HCT116 (cell line): ENCODE results near the gene LGR6. TPM values are rescaled to one million over a fixed set of nuclear protein-coding genes. Genes with fewer than 3 reads are reported as not detected.

Experiments used
- ATAC-seq: fragments of 200-7000 bp; cut with Tn5 transposase; 2 replicates; pipeline ENCODE4 v1.9.1; 2020; ENCODE audit warnings: mild to moderate bottlenecking, moderate library complexity
- BruUV-seq: library from RNA; stranded (reverse); fragments of 400-500 nt; replicated peaks from 2 replicates; lab custom pipeline; 2021; lab: Mats Ljungman, UMichigan
- CTCF ChIA-PET: fragments of 300-600 bp; sonication (Branson Sonifier 250); formaldehyde crosslinking; loops from one replicate; lab custom pipeline; 2021; ENCODE audit warnings: antibody characterized with exemption; lab: Charles Lee
- POLR2A ChIA-PET: fragments of 300-600, 350-600 bp; sonication (Branson Sonifier 250); formaldehyde crosslinking; loops from one replicate; lab custom pipeline; 2021; ENCODE audit warnings: antibody characterized with exemption; lab: Charles Lee
- RAD21 ChIA-PET, 2 experiments: fragments of 300-600 bp; sonication (Branson Sonifier 250); formaldehyde crosslinking; loops; one replicate each; lab custom pipeline; 2023; ENCODE audit warnings: low total read pairs in 2 of 2; ENCODE audit not compliant: uncharacterized antibody in 2 of 2, unreplicated experiment in 2 of 2, low non-redundant PET in 1 of 2; lab: Charles Lee
- DNase-seq: peaks from one replicate; pipeline ENCODE4 v3.0.0-alpha.2; 2010; ENCODE audit warnings: low read depth, low spot score
- H2AFZ ChIP-seq: fragments of 200-600 bp; shearing (Covaris generic), sonication (generic); 2 replicates; pipeline ENCODE4 v1.6.1; 2017; ENCODE audit warnings: low read depth, mixed run types, mixed read lengths, antibody characterized with exemption, low read length; ENCODE audit not compliant: poor library complexity, severe bottlenecking
- H3K27ac ChIP-seq: 2 replicates; pipeline ENCODE4 v1.5.1; 2012; ENCODE audit warnings: low read depth, low read length
- H3K27me3 ChIP-seq: fragments of 200-600 bp; sonication (generic); 2 replicates; pipeline ENCODE4 v1.6.1; 2016; ENCODE audit warnings: mixed run types, low read length, mixed read lengths; ENCODE audit not compliant: insufficient read depth
- H3K36me3 ChIP-seq, 2 experiments: fragments of 200-500 bp in 1 of 2; fragments of 200-600 bp in 1 of 2; sonication (Bioruptor generic) in 1 of 2; sonication (generic) in 1 of 2; 2 replicates each; pipeline versions ENCODE4 v1.5.1 to v1.6.1; 2014 to 2016; ENCODE audit warnings: low read length in 2 of 2, inconsistent platforms in 1 of 2, mixed read lengths in 1 of 2, mixed run types in 1 of 2; ENCODE audit not compliant: insufficient read depth in 2 of 2, control insufficient read depth in 1 of 2
- H3K4me1 ChIP-seq, 2 experiments: fragments of 200-600 bp in 1 of 2; sonication (generic) in 1 of 2; 2 replicates each; pipeline versions ENCODE4 v1.5.1 to v1.6.1; 2012 to 2017; ENCODE audit warnings: low read length in 2 of 2, inconsistent platforms in 1 of 2, mild to moderate bottlenecking in 1 of 2, mixed read lengths in 1 of 2, mixed run types in 1 of 2, moderate library complexity in 1 of 2; ENCODE audit not compliant: insufficient read depth in 2 of 2, control insufficient read depth in 1 of 2
- H3K4me2 ChIP-seq: fragments of 200-600 bp; sonication (generic); 2 replicates; pipeline ENCODE4 v1.6.1; 2017; ENCODE audit warnings: mixed run types, low read length, mixed read lengths
- H3K4me3 ChIP-seq, 2 experiments: fragments of 200-600 bp in 1 of 2; sonication (generic) in 1 of 2; replicated peaks in 1 of 2; 2 replicates each; pipeline ENCODE4 v1.5.1; 2011 to 2016; ENCODE audit warnings: low read length in 2 of 2, control low read depth in 1 of 2, low read depth in 1 of 2, mild to moderate bottlenecking in 1 of 2, mixed read lengths in 1 of 2, mixed run types in 1 of 2
- H3K79me2 ChIP-seq: fragments of 200-600 bp; sonication (generic); 2 replicates; pipeline ENCODE4 v1.6.1; 2017; ENCODE audit warnings: mild to moderate bottlenecking, mixed run types, low read length, moderate library complexity, mixed read lengths; ENCODE audit not compliant: insufficient read depth
- H3K9ac ChIP-seq: fragments of 200-600 bp; sonication (generic); 2 replicates; pipeline ENCODE4 v1.6.1; 2016; ENCODE audit warnings: low read length, mixed read lengths
- H3K9me2 ChIP-seq: fragments of 200-600 bp; sonication (generic), shearing (Covaris generic); 2 replicates; pipeline ENCODE4 v1.6.1; 2017; ENCODE audit warnings: mixed run types, mild to moderate bottlenecking, moderate library complexity; ENCODE audit not compliant: insufficient read depth
- H3K9me3 ChIP-seq, 2 experiments: fragments of 200-500 bp in 1 of 2; fragments of 200-600 bp in 1 of 2; sonication (Bioruptor generic) in 1 of 2; sonication (generic) in 1 of 2; 2 replicates each; pipeline ENCODE4 v1.6.1; 2014 to 2017; ENCODE audit warnings: low read length in 2 of 2, mixed read lengths in 2 of 2, inconsistent platforms in 1 of 2, low read depth in 1 of 2, mild to moderate bottlenecking in 1 of 2, mixed run types in 1 of 2, moderate library complexity in 1 of 2; ENCODE audit not compliant: control insufficient read depth in 1 of 2, insufficient read depth in 1 of 2
- H4K20me1 ChIP-seq: fragments of 200-600 bp; sonication (generic), shearing (Covaris generic); 2 replicates; pipeline ENCODE4 v1.6.1; 2017; ENCODE audit warnings: mixed run types, mild to moderate bottlenecking, moderate library complexity; ENCODE audit not compliant: insufficient read depth
- EGR1 ChIP-seq: IDR thresholded peaks from 2 replicates; pipeline ENCODE4 v1.6.1; 2012; ENCODE audit warnings: low read depth
- ELF1 ChIP-seq: IDR thresholded peaks from 2 replicates; pipeline ENCODE4 v1.6.1; 2012; ENCODE audit warnings: low read depth, borderline replicate concordance
- EZH2 ChIP-seq: fragments of 200-600 bp; sonication (generic); IDR thresholded peaks from 2 replicates; pipeline ENCODE4 v1.6.1; 2017; ENCODE audit warnings: antibody characterized with exemption, mixed run types
- EZH2phosphoT487 ChIP-seq: fragments of 200-600 bp; IDR thresholded peaks from 2 replicates; pipeline ENCODE4 v1.6.1; 2018; ENCODE audit warnings: antibody characterized with exemption, borderline replicate concordance
- POLR2AphosphoS5 ChIP-seq: IDR thresholded peaks from 2 replicates; pipeline ENCODE4 v1.6.1; 2011; ENCODE audit warnings: mild to moderate bottlenecking, low read depth, low read length, moderate library complexity
- RAD21 ChIP-seq: IDR thresholded peaks from 2 replicates; pipeline ENCODE4 v1.6.1; 2012; ENCODE audit warnings: low read depth, mild to moderate bottlenecking
- SP1 ChIP-seq: IDR thresholded peaks from 2 replicates; pipeline ENCODE4 v1.6.1; 2012; ENCODE audit warnings: low read depth
- intact Hi-C: fragments of 100-400 bp; cut with micrococcal nuclease; formaldehyde crosslinking; loops from 2 replicates; pipeline ENCODE4 v1.10.0; 2022
- total RNA-seq: library from RNA; stranded (reverse); gene quantifications from one replicate; pipeline ENCODE4 v1.2.1, GENCODE V29; 2021; ENCODE audit not compliant: unreplicated experiment
- TF ChIP-seq, protein P1 (sequence below), 3 experiments: fragments of 200-600 bp in 1 of 3; sonication (generic) in 1 of 3; IDR thresholded peaks in 2 of 3; conservative IDR thresholded peaks in 1 of 3; 2 replicates each; pipeline ENCODE4 v1.5.1; 2012 to 2017; ENCODE audit warnings: low read depth in 2 of 3, low read length in 2 of 3, antibody characterized with exemption in 1 of 3, borderline replicate concordance in 1 of 3, control low read depth in 1 of 3, mild to moderate bottlenecking in 1 of 3, mixed read lengths in 1 of 3, mixed run types in 1 of 3, moderate library complexity in 1 of 3; ENCODE audit not compliant: insufficient read depth in 1 of 3
- TF ChIP-seq, protein P2 (sequence below): IDR thresholded peaks from 2 replicates; pipeline ENCODE4 v1.6.1; 2012; ENCODE audit warnings: low read depth

LGR6 gene
- total RNA-seq, 1 experiment from 2014 or later = 0.20 TPM

DNA sequence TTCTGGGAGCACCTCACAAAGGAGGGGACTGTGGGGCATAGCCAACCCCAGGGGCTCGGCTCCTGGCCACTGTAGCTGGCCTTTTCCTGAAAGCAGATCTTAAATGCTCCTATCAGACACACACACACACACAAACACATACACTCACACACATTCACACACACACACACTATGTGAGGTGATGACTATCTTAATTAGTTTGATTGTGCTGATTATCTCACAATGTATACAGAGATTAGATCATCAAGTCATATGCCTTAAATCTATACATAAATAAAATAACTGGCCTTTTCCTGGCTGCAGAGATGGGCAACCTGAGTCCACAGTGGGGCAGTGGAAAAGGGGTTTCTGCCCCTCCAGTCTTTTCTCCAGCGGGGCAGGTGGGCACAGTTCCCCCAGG is 27.1 kb downstream of the LGR6 start:
- no peaks in the 10 kb centered on the region for H3K9me2 ChIP-seq
- no TSS peak for BruUV-seq
- H3K9me3 ChIP-seq = no peaks in the 10 kb centered on the region
- no peaks in the 10 kb centered on the region for H4K20me1 ChIP-seq
- no peaks in the 10 kb centered on the region for H3K36me3 ChIP-seq
- POLR2A ChIA-PET = no interaction called here
- no peak overlapping the region for H3K4me2 ChIP-seq
- no peak overlapping the region for H3K27ac ChIP-seq
- no peak for DNase-seq
- CTCF ChIA-PET = no interaction called here
- peaks cover 53% of the 10 kb centered on the region; the same call in 1 of the 2 replicates for H3K27me3 ChIP-seq
- no peak for TF ChIP-seq EZH2
- TF ChIP-seq, protein P1, sequence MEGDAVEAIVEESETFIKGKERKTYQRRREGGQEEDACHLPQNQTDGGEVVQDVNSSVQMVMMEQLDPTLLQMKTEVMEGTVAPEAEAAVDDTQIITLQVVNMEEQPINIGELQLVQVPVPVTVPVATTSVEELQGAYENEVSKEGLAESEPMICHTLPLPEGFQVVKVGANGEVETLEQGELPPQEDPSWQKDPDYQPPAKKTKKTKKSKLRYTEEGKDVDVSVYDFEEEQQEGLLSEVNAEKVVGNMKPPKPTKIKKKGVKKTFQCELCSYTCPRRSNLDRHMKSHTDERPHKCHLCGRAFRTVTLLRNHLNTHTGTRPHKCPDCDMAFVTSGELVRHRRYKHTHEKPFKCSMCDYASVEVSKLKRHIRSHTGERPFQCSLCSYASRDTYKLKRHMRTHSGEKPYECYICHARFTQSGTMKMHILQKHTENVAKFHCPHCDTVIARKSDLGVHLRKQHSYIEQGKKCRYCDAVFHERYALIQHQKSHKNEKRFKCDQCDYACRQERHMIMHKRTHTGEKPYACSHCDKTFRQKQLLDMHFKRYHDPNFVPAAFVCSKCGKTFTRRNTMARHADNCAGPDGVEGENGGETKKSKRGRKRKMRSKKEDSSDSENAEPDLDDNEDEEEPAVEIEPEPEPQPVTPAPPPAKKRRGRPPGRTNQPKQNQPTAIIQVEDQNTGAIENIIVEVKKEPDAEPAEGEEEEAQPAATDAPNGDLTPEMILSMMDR (IDR thresholded peaks at IDR 0.05 in 2 of 3, conservative IDR thresholded peaks at IDR 0.05 in 1 of 3; ENCODE audit: borderline replicate concordance in 1 of 3, insufficient read depth in 1 of 3, low read depth in 2 of 3, low read length in 2 of 3) = no peak
- TF ChIP-seq SP1 = no peak
- no peak for TF ChIP-seq EGR1
- no peak for TF ChIP-seq ELF1
- TF ChIP-seq, protein P2, sequence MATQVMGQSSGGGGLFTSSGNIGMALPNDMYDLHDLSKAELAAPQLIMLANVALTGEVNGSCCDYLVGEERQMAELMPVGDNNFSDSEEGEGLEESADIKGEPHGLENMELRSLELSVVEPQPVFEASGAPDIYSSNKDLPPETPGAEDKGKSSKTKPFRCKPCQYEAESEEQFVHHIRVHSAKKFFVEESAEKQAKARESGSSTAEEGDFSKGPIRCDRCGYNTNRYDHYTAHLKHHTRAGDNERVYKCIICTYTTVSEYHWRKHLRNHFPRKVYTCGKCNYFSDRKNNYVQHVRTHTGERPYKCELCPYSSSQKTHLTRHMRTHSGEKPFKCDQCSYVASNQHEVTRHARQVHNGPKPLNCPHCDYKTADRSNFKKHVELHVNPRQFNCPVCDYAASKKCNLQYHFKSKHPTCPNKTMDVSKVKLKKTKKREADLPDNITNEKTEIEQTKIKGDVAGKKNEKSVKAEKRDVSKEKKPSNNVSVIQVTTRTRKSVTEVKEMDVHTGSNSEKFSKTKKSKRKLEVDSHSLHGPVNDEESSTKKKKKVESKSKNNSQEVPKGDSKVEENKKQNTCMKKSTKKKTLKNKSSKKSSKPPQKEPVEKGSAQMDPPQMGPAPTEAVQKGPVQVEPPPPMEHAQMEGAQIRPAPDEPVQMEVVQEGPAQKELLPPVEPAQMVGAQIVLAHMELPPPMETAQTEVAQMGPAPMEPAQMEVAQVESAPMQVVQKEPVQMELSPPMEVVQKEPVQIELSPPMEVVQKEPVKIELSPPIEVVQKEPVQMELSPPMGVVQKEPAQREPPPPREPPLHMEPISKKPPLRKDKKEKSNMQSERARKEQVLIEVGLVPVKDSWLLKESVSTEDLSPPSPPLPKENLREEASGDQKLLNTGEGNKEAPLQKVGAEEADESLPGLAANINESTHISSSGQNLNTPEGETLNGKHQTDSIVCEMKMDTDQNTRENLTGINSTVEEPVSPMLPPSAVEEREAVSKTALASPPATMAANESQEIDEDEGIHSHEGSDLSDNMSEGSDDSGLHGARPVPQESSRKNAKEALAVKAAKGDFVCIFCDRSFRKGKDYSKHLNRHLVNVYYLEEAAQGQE = no peak
- TF ChIP-seq RAD21 = no peak
- TF ChIP-seq EZH2phosphoT487 = no peak
- TF ChIP-seq POLR2AphosphoS5 = no peak
- ATAC-seq = no peak
- no peaks in the 10 kb centered on the region for H3K79me2 ChIP-seq
- RAD21 ChIA-PET = no interaction called here
- H3K4me3 ChIP-seq = no peak overlapping the region
- no peak overlapping the region for H3K9ac ChIP-seq
- H2AFZ ChIP-seq = no peak overlapping the region
- intact Hi-C loops = no loop called here
- peaks cover 14 to 16% of the 10 kb centered on the region in 2 experiments; a peak in 3 of 4 replicates for H3K4me1 ChIP-seq
